ENCODE results near the gene CLEC4E.

GRCh38 chr12:8564656-8565055 lies 24.0 kb upstream of the CLEC4E start:
- no peak for TF ChIP-seq CTCF (IDR thresholded peaks at IDR 0.05; ENCODE audit: low read length)
- no peak for TF ChIP-seq EZH2 (optimal IDR thresholded peaks at IDR 0.05; ENCODE audit: low read depth, low read length)
- TF ChIP-seq EZH2phosphoT487 (IDR thresholded peaks at IDR 0.05; ENCODE audit: low read length): no peak

Measured in MM.1S (cell line).